SIG-M5 treated with dmso at 0.1 percent for 504 hours (cell line): ENCODE results near the gene HOOK2.
"Not testable (repeated sequence)": the region's sequence is repeated elsewhere in the genome, so short reads cannot be mapped to it uniquely, and the experiment has no call there.

ENCODE experiments used
- DNase-seq: peaks from one replicate; lab custom pipeline; 2025; ENCODE audit not compliant: unreplicated experiment; lab: John Stamatoyannopoulos, UW

Gene HOOK2

GRCh38 chr19:12754465-12755196 is 20.7 kb downstream of the HOOK2 start:
- DNase-seq: no peak

GRCh38 chr19:12752056-12752781 is 23.1 kb downstream of the HOOK2 start:
- DNase-seq: no peak

GRCh38 chr19:12751635-12752034 is 23.7 kb downstream of the HOOK2 start, which contains the start of gene BEST2:
BEST2 (plus strand) TSS chr19:12751791; CDS start chr19:12752593, 802 bp downstream.
- no peak for DNase-seq

GRCh38 chr19:12750851-12751250 is 24.5 kb downstream of the HOOK2 start:
- no peak for DNase-seq

GRCh38 chr19:12749938-12750521 is 25.3 kb downstream of the HOOK2 start:
- DNase-seq: no peak

GRCh38 chr19:12748489-12748888 is 26.9 kb downstream of the HOOK2 start:
- no peak for DNase-seq

DNA sequence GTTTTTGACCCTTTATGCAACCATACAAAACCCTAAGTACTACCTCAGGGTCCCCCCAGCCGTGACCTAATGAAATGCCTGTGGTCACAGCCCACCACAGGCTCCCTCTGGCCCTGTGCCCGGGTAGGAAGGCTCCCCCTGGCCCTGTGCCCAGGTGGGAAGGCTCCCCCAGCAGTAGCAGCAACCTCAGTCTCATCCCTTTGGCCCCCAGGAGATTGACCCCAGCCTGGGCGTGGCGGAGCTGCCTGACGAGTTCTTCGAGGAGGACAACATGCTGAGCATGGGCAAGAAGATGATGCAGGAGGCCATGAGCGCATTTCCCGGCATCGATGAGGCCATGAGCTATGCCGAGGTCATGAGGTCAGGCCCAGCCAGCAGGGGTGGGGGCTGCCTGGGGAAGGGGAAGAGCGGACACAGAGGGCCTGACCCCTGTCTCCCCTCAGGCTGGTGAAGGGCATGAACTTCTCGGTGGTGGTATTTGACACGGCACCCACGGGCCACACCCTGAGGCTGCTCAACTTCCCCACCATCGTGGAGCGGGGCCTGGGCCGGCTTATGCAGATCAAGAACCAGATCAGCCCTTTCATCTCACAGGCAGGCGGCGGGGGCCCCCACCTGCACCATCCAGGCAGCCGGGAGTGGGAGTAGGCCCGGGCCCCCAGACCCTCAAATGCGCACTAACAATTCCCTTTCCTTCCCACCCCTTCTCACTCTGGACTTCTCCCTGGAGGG is 30.0 kb downstream of the HOOK2 start:
- DNase-seq: no peak

GRCh38 chr19:12737835-12738351 is 37.5 kb downstream of the HOOK2 start:
- DNase-seq: no peak

DNA sequence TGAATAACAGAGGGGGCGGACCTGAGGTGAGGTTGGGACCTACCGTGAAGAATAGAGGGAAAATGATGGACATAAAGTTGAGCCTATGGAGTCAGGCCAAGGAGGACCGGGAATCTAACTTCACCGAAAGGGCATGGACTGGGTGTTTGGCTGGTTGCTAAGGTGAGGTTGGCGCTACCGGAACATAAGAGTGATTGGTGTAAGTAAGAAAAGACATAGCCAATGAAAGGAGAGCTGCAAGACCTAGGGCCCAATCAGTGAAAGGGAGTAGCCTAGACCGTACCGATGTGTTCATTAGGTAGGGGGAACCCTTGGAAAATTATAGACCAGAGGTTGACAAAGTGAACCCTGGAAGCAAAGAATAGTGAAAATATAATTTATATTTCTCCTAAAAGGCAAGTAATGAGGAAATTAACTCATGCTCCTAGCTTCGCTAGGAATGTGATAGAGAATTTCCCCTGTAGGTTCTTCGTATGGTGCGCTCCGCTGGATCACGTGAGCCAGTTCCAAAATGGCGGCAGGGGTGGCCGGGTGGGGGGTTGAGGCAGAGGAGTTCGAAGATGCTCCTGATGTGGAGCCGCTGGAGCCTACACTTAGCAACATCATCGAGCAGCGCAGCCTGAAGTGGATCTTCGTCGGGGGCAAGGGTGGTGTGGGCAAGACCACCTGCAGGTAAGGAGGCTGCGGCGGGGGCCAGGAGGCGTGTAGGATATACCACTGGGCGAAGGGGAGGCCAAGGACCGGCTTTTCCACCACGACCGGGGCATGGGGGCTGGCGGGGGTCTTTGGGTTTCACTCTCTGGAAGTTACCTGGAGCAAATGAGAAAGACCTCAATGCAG is 38.1 kb downstream of the HOOK2 start, which contains the start of gene GET3:
GET3 (plus strand) TSS at position 503 of the 840 bp plus-strand sequence; CDS start at position 512, 9 bp downstream.
- DNase-seq: peak; percentile 99

- peak; percentile 82 for DNase-seq
Measured at GRCh38 chr19:12733369-12734214, 41.8 kb downstream of the HOOK2 start.

DNA sequence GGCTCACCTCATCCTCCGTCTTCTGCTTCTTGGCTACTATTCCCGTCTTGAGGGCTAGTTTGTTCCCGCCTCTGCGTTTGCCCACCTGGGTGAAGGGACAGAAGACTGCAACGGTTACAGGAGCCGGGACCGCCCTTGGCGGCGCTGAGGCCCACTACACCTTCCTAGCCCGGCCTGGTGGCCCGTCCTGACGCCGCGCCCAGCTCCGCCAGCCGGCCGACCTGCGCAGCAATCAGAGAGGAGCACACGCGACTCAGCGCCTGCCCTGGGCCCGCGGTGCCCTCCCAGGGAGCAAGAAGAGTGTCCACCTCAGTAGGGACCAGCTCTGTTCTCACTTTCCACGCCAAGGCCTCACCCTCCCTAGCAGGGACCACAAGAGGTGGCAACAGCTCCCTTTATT is 44.0 kb downstream of the HOOK2 start:
- DNase-seq: no peak

- peak; percentile 52 for DNase-seq
Measured at GRCh38 chr19:12730064-12730463, 45.3 kb downstream of the HOOK2 start.

DNA sequence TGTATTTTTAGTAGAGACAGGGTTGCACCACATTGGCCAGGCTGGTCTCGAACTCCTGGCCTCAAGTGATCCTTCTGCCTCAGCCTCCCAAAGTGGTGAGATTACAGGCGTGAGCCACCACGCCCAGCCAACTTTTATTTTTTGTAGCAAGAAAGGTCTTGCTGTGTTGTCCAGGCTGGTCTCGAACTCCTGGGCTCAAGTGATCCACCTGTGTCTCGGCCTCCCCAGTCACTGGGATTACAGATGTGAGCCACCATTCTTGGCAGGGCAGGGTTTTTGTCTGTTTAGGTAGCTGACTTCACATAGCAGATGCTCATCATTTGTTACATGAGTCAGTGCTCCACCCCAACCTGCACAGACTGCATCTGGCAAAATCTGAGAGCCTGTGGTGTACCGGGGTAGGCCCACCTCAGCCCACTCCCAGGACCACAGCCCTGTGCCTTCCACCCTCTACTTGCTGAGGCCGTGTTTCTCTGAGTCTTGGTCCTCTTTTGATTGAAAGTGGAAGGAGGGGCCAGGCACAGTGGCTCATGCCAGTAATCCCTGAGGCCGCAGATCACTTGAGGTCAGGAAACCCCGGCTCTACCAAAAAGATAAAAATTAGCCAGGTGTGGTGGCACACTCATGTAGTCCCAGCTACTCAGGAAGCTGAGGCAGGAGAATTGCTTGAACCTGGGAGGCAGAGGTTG is 47.5 kb downstream of the HOOK2 start:
- DNase-seq: no peak

- DNase-seq: no peak
Measured at GRCh38 chr19:12726988-12727316, 48.4 kb downstream of the HOOK2 start.

- not testable (repeated sequence) for DNase-seq
Measured at GRCh38 chr19:12725612-12726011, 49.7 kb downstream of the HOOK2 start.

GRCh38 chr19:12723641-12724426 is 51.5 kb downstream of the HOOK2 start, which contains the start of gene TNPO2:
TNPO2 (minus strand) TSS chr19:12723932; CDS start chr19:12720977, 2,955 bp downstream.
- DNase-seq: peak; percentile 78

DNA sequence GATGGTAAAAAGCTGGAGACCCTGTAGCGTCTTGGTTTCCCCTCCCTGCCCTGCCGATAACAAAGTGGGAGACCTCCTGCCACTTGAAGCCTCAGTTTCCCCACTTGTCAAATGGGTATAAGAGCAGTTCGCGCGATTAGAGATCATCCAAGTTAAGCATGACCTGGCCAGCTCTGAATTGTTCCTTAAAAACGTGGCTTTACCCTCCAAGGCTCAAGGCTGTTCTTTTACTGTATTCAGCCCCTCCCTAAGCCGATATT is 52.0 kb downstream of the HOOK2 start:
- DNase-seq: peak; percentile 13
